Keratinocyte (primary cell): ENCODE measurements around the gene EGFLAM.

Source experiments
- CTCF ChIP-seq, 3 experiments: IDR thresholded peaks in 1 of 3; conservative IDR thresholded peaks in 1 of 3; optimal IDR thresholded peaks in 1 of 3; 2 replicates in 2 of 3; 3 replicates in 1 of 3; pipeline versions ENCODE3 to v1.5.1; 2011; ENCODE audit warnings: low read length in 3 of 3, mild to moderate bottlenecking in 3 of 3, moderate library complexity in 2 of 3, control low read depth in 1 of 3, inconsistent platforms in 1 of 3; ENCODE audit not compliant: insufficient read depth in 2 of 3; ENCODE audit errors: extremely low read depth in 1 of 3
- EZH2 ChIP-seq: IDR thresholded peaks from one replicate; pipeline ENCODE4 v1.6.1; 2012; ENCODE audit warnings: inconsistent platforms, mild to moderate bottlenecking, low read length, moderate library complexity

DNA sequence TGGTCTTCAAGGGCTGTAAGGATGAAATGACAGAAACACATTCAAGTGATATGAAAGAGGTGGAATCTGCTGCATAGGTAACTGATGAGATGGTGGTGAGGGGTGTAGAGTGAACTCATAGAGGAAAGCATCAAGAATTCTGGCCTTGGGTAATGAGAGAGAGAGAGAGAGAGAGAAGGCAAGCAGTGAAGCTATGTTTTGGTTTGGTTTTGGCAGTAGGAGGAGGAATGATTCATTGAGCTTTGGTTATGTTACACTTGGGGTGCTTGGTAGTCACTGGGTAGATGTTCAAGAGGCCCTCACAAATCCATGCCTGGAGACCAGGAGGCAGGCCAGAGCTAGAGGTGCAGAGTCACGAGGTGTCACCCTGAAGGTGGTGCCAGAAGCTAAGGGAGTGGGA is 89.5 kb downstream of the EGFLAM start:
- TF ChIP-seq CTCF (optimal IDR thresholded peaks at IDR 0.05 in 1 of 3, IDR thresholded peaks at IDR 0.05 in 1 of 3, conservative IDR thresholded peaks at IDR 0.05 in 1 of 3; ENCODE audit: extremely low read depth in 1 of 3, insufficient read depth in 2 of 3, low read length in 3 of 3) (no peak), EZH2 (no peak)
